HepG2 (cell line): Measurements from ENCODE around the gene KIN. TPM values are rescaled to one million over a fixed set of nuclear protein-coding genes. Genes with fewer than 3 reads are reported as not detected.

ENCODE experiments used
- DMAP1 ChIP-seq: IDR thresholded peaks from 2 replicates; pipeline ENCODE4 v1.6.1; 2016
- DR1 ChIP-seq: sonication (generic); formaldehyde crosslinking; IDR thresholded peaks from 2 replicates; pipeline ENCODE4 v1.8.0; 2021; ENCODE audit warnings: mild to moderate bottlenecking, missing genetic modification reagents, inconsistent platforms
- FOXK1 ChIP-seq: sonication (generic); formaldehyde crosslinking; IDR thresholded peaks from 2 replicates; pipeline ENCODE4 v1.4.0; 2020; ENCODE audit warnings: low read depth, missing genetic modification reagents, borderline replicate concordance
- KAT7 ChIP-seq: IDR thresholded peaks from 2 replicates; pipeline ENCODE4 v1.6.1; 2018; ENCODE audit warnings: borderline replicate concordance, missing compliant biosample characterization
- KDM2A ChIP-seq: sonication (generic); formaldehyde crosslinking; IDR thresholded peaks from 2 replicates; pipeline ENCODE4 v1.4.0; 2020; ENCODE audit warnings: low read depth, missing genetic modification reagents, borderline replicate concordance
- LCORL ChIP-seq, 2 experiments: fragments of 450-650 bp in 1 of 2; sonication (generic) in 1 of 2; formaldehyde crosslinking in 1 of 2; IDR thresholded peaks; 2 replicates each; pipeline versions ENCODE4 v1.5.0 to v1.6.1; 2017 to 2020; ENCODE audit warnings: antibody characterized with exemption in 1 of 2, missing genetic modification reagents in 1 of 2
- MXD4 ChIP-seq: IDR thresholded peaks from 2 replicates; pipeline ENCODE4 v1.6.1; 2016; ENCODE audit warnings: mild to moderate bottlenecking, missing biosample characterization, missing genetic modification reagents
- MYNN ChIP-seq: sonication (generic); formaldehyde crosslinking; IDR thresholded peaks from 2 replicates; pipeline ENCODE4 v1.4.0; 2020; ENCODE audit warnings: mild to moderate bottlenecking, low read depth, missing genetic modification reagents
- NR2F6 ChIP-seq, 2 experiments: IDR thresholded peaks; 2 replicates each; pipeline ENCODE4 v1.6.1; 2016; ENCODE audit warnings: antibody characterized with exemption in 1 of 2, mild to moderate bottlenecking in 1 of 2
- POGZ ChIP-seq: sonication (generic); formaldehyde crosslinking; IDR thresholded peaks from 2 replicates; pipeline ENCODE4 v1.4.0; 2020; ENCODE audit warnings: mild to moderate bottlenecking, missing genetic modification reagents
- SMYD3 ChIP-seq: sonication (generic); formaldehyde crosslinking; IDR thresholded peaks from 2 replicates; pipeline ENCODE4 v1.8.1; 2023; ENCODE audit warnings: mild to moderate bottlenecking, missing genetic modification reagents
- TCF7L2 ChIP-seq: IDR thresholded peaks from 2 replicates; pipeline ENCODE4 v1.6.1; 2011; ENCODE audit warnings: mild to moderate bottlenecking, low read depth, low read length, moderate library complexity
- YEATS4 ChIP-seq: sonication (generic); formaldehyde crosslinking; IDR thresholded peaks from 2 replicates; pipeline ENCODE4 v1.4.0; 2020; ENCODE audit warnings: missing genetic modification reagents, borderline replicate concordance
- ZBTB3 ChIP-seq: sonication (generic); formaldehyde crosslinking; IDR thresholded peaks from 2 replicates; pipeline ENCODE4 v1.4.0; 2020; ENCODE audit warnings: low read depth, mild to moderate bottlenecking, moderate library complexity, missing genetic modification reagents, borderline replicate concordance
- ZNF33A ChIP-seq: sonication (generic); formaldehyde crosslinking; IDR thresholded peaks from 2 replicates; pipeline ENCODE4 v1.5.1; 2020; ENCODE audit warnings: missing genetic modification reagents, mild to moderate bottlenecking, moderate library complexity, borderline replicate concordance
- ZNF550 ChIP-seq: sonication (generic); formaldehyde crosslinking; IDR thresholded peaks from 2 replicates; pipeline ENCODE4 v1.4.0; 2020; ENCODE audit warnings: mild to moderate bottlenecking, missing genetic modification reagents, borderline replicate concordance
- ZNF563 ChIP-seq: sonication (generic); formaldehyde crosslinking; IDR thresholded peaks from 2 replicates; pipeline ENCODE4 v1.8.0; 2022; ENCODE audit warnings: mild to moderate bottlenecking, moderate library complexity, missing genetic modification reagents
- ZNF790 ChIP-seq: sonication (generic); formaldehyde crosslinking; IDR thresholded peaks from 2 replicates; pipeline ENCODE4 v1.8.0; 2022; ENCODE audit warnings: missing genetic modification reagents, mild to moderate bottlenecking, borderline replicate concordance
- ZNF839 ChIP-seq: sonication (generic); formaldehyde crosslinking; IDR thresholded peaks from 2 replicates; pipeline ENCODE4 v1.4.0; 2020; ENCODE audit warnings: missing genetic modification reagents, mild to moderate bottlenecking, borderline replicate concordance
- ZSCAN21 ChIP-seq: sonication (generic); formaldehyde crosslinking; IDR thresholded peaks from 2 replicates; pipeline ENCODE4 v1.8.0; 2022; ENCODE audit warnings: mild to moderate bottlenecking, missing genetic modification reagents, moderate library complexity, borderline replicate concordance
- polyA plus RNA-seq, 8 experiments: library from polyadenylated mRNA; depleted of rRNA in 3 of 8; stranded (reverse) in 7 of 8; unstranded in 1 of 8; fragments of >200 nt; fragmentation: Illumina TruSeq in 4 of 8; extraction: Trizol in 4 of 8; gene quantifications; 2 replicates each; pipeline versions ENCODE4 v1.2.1 to v1.2.3, GENCODE V29; 2011 to 2016; ENCODE audit warnings: low read depth in 4 of 8, missing spikeins in 1 of 8, mixed read lengths in 1 of 8; ENCODE audit not compliant: insufficient read depth in 1 of 8
- total RNA-seq, 5 experiments: library from RNA; depleted of rRNA; stranded (reverse); fragments of >200 nt; fragmentation: Illumina TruSeq; extraction: Trizol; gene quantifications; 2 replicates each; pipeline ENCODE4 v1.2.3, GENCODE V29; 2016; ENCODE audit warnings: low read depth in 1 of 5
- TF ChIP-seq, protein P1 (sequence below): sonication (generic); formaldehyde crosslinking; IDR thresholded peaks from 2 replicates; pipeline ENCODE4 v1.5.0; 2020; ENCODE audit warnings: missing genetic modification reagents
- TF ChIP-seq, protein P2 (sequence below): sonication (generic); formaldehyde crosslinking; conservative IDR thresholded peaks from 2 replicates; pipeline ENCODE4 v1.4.0; 2020; ENCODE audit warnings: mild to moderate bottlenecking, missing genetic modification reagents, moderate library complexity
- TF ChIP-seq, protein P3 (sequence below): IDR thresholded peaks from 2 replicates; pipeline ENCODE4 v1.6.1; 2018; ENCODE audit warnings: missing genetic modification reagents

KIN gene
- total and polyA plus RNA-seq, 2 of the 13 experiments (the other 11 are each of a cell fraction or from before 2014, with no cell fraction given), result 4.9 to 23.2 TPM

DNA sequence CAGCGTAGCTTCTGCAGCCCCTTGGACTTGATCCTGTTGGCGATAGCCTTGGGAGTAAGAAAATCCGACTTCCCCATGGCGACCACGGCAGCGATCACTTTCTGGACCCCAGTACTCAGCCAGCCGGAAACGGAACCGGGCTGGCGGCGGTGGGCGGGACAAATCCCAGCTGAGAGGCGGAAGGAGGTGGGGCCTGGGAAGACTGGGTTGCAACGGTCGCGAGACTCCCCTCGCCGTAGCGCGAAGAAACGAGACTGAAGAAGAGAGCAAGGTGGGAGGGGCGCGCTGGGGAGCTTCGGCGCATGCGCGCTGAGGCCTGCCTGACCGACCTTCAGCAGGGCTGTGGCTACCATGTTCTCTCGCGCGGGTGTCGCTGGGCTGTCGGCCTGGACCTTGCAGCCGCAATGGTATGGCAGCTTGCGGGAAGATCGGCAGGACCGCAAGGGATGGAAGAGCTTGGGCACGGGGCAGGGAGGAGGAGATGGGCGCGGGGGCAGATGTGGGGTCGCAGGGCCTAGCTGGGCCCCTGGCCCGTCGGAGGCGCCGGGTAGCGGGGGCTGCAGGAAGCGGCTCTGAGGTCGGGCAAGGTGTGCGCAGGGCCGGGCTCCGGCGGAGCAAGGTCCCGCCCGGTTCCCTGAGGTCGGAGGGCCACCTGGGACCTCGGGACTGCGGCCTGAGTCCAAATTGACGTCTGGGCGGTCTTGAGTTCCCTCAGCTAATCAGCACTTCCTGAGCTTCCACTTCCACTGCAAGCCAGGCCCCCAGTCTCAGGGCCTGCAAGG is at the start of gene KIN, which contains the start of gene ATP5F1C (continued):
- 0 out of 2 replicates have a peak, but pooled peaks have one; percentile 18 for TF ChIP-seq ZNF790 (CRISPR knock-in tag)
- peak; percentile 44; the same call in 1 of the 2 replicates for TF ChIP-seq MYNN (CRISPR knock-in tag)
- TF ChIP-seq POGZ (CRISPR knock-in tag), result peak; percentile 61
- TF ChIP-seq FOXK1 (CRISPR knock-in tag), result peak; percentile 37; the same call in 1 of the 2 replicates
- no peak for TF ChIP-seq ZNF550 (CRISPR knock-in tag)
- peak; percentile 75; the same call in 1 of the 2 replicates for TF ChIP-seq ZSCAN21
- TF ChIP-seq ZNF563 (CRISPR knock-in tag), result no peak
- peak; percentile 89; the same call in 1 of the 2 replicates for TF ChIP-seq DMAP1 (CRISPR knock-in tag)
- no peak for TF ChIP-seq LCORL (IDR thresholded peaks at IDR 0.05)
- peak; percentile 54 for TF ChIP-seq LCORL (CRISPR knock-in tag; IDR thresholded peaks at IDR 0.05)
- peak; percentile 7; the same call in 1 of the 2 replicates for TF ChIP-seq ZNF839 (CRISPR knock-in tag)
- TF ChIP-seq, protein P1, sequence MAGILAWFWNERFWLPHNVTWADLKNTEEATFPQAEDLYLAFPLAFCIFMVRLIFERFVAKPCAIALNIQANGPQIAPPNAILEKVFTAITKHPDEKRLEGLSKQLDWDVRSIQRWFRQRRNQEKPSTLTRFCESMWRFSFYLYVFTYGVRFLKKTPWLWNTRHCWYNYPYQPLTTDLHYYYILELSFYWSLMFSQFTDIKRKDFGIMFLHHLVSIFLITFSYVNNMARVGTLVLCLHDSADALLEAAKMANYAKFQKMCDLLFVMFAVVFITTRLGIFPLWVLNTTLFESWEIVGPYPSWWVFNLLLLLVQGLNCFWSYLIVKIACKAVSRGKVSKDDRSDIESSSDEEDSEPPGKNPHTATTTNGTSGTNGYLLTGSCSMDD (CRISPR knock-in tag), result no peak
- TF ChIP-seq, protein P2, sequence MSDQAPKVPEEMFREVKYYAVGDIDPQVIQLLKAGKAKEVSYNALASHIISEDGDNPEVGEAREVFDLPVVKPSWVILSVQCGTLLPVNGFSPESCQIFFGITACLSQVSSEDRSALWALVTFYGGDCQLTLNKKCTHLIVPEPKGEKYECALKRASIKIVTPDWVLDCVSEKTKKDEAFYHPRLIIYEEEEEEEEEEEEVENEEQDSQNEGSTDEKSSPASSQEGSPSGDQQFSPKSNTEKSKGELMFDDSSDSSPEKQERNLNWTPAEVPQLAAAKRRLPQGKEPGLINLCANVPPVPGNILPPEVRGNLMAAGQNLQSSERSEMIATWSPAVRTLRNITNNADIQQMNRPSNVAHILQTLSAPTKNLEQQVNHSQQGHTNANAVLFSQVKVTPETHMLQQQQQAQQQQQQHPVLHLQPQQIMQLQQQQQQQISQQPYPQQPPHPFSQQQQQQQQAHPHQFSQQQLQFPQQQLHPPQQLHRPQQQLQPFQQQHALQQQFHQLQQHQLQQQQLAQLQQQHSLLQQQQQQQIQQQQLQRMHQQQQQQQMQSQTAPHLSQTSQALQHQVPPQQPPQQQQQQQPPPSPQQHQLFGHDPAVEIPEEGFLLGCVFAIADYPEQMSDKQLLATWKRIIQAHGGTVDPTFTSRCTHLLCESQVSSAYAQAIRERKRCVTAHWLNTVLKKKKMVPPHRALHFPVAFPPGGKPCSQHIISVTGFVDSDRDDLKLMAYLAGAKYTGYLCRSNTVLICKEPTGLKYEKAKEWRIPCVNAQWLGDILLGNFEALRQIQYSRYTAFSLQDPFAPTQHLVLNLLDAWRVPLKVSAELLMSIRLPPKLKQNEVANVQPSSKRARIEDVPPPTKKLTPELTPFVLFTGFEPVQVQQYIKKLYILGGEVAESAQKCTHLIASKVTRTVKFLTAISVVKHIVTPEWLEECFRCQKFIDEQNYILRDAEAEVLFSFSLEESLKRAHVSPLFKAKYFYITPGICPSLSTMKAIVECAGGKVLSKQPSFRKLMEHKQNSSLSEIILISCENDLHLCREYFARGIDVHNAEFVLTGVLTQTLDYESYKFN (CRISPR knock-in tag), result no peak; the same call in 1 of the 2 replicates
- peak; percentile 78 for TF ChIP-seq DR1 (CRISPR knock-in tag)
- TF ChIP-seq TCF7L2, result no peak
- TF ChIP-seq KDM2A (CRISPR knock-in tag), result peak; percentile 84; the same call in 1 of the 2 replicates
- TF ChIP-seq, protein P3, sequence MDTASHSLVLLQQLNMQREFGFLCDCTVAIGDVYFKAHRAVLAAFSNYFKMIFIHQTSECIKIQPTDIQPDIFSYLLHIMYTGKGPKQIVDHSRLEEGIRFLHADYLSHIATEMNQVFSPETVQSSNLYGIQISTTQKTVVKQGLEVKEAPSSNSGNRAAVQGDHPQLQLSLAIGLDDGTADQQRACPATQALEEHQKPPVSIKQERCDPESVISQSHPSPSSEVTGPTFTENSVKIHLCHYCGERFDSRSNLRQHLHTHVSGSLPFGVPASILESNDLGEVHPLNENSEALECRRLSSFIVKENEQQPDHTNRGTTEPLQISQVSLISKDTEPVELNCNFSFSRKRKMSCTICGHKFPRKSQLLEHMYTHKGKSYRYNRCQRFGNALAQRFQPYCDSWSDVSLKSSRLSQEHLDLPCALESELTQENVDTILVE (CRISPR knock-in tag), result peak; percentile 56
- peak; percentile 88; the same call in 1 of the 2 replicates for TF ChIP-seq KAT7 (CRISPR knock-in tag)
- TF ChIP-seq SMYD3 (CRISPR knock-in tag), result 0 out of 2 replicates have a peak, but pooled peaks have one; percentile 25
- TF ChIP-seq NR2F6 (IDR thresholded peaks at IDR 0.05), result no peak; the same call in 1 of the 2 replicates
- TF ChIP-seq NR2F6 (CRISPR knock-in tag; IDR thresholded peaks at IDR 0.05), result no peak; the same call in 1 of the 2 replicates
- no peak for TF ChIP-seq ZBTB3
- no peak for TF ChIP-seq MXD4
- TF ChIP-seq ZNF33A, result no peak
- TF ChIP-seq YEATS4 (CRISPR knock-in tag), result peak; percentile 62; the same call in 1 of the 2 replicates
